MG63 (cell line): Measurements from ENCODE around the gene PRAC2. TPM values are rescaled to one million over a fixed set of nuclear protein-coding genes. Genes with fewer than 3 reads are reported as not detected.
"Not testable (repeated sequence)": the region's sequence is repeated elsewhere in the genome, so short reads cannot be mapped to it uniquely, and the experiment has no call there.

ENCODE experiments used
- DNase-seq: peaks from one replicate; pipeline ENCODE4 v3.0.0-alpha.2; 2020
- H3K27me3 ChIP-seq: fragments of 250-450 bp; sonication (Bioruptor Pico); 2 replicates; pipeline ENCODE4 v1.5.1; 2020; ENCODE audit warnings: mild to moderate bottlenecking, moderate library complexity
- H3K36me3 ChIP-seq: fragments of 250-450 bp; sonication (Bioruptor Pico); 2 replicates; pipeline ENCODE4 v1.5.1; 2020; ENCODE audit warnings: mild to moderate bottlenecking, moderate library complexity
- H3K4me3 ChIP-seq: fragments of 250-450 bp; sonication (Bioruptor Pico); 2 replicates; pipeline ENCODE4 v1.5.1; 2020; ENCODE audit warnings: mild to moderate bottlenecking, moderate library complexity
- H3K9me3 ChIP-seq: fragments of 250-450 bp; sonication (Bioruptor Pico); 2 replicates; pipeline ENCODE4 v1.5.1; 2020; ENCODE audit warnings: mild to moderate bottlenecking, moderate library complexity
- total RNA-seq: library from RNA; depleted of rRNA; stranded (reverse); fragments of >200 nt; shearing (Covaris generic); gene quantifications from 2 replicates; pipeline ENCODE4 v1.2.3, GENCODE V29; 2014; ENCODE audit warnings: low replicate concordance; rRNA removed

The PRAC2 gene
- total RNA-seq = 5.0 TPM in 1 of 2 replicates, not detected in the other

DNA sequence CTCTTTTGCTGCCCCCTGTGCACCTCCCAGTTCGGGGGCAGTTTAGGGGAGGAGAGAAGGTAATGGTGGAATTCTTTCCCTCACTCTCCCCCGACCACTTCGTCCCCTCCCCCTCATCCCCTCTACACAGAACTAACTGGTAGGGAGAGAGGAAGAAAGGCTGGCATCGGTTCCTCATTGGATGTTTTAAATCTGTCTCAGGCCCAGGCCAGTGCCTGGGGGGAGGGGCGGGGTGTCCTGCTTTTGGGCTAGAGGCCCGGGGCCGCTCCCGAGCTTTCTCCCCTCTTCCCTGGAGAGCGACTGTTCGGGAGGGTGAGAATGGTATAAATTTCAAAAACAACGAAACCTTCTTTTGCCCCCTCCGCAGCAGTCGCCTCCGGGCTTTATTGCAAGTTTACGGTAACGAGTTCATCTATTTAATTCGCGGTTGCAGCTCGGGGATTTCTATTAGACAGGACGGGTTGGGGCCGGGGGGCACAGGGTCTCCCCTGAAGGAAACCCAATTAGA, at the start of gene PRAC2:
Gene PRAC2 (plus strand): TSS at position 271 of the 508 bp plus-strand sequence. CDS start 1,226 bp downstream, outside the sequence.
- DNase-seq = peak; percentile 84
- Histone ChIP-seq H3K36me3 (no peaks in the 10 kb centered on the region; the same call in 1 of the 2 replicates), H3K4me3 (peak within 1 kb of the TSS; percentile 60), H3K27me3 (no peaks in the 10 kb centered on the region), H3K9me3 (no peaks in the 10 kb centered on the region)

DNA sequence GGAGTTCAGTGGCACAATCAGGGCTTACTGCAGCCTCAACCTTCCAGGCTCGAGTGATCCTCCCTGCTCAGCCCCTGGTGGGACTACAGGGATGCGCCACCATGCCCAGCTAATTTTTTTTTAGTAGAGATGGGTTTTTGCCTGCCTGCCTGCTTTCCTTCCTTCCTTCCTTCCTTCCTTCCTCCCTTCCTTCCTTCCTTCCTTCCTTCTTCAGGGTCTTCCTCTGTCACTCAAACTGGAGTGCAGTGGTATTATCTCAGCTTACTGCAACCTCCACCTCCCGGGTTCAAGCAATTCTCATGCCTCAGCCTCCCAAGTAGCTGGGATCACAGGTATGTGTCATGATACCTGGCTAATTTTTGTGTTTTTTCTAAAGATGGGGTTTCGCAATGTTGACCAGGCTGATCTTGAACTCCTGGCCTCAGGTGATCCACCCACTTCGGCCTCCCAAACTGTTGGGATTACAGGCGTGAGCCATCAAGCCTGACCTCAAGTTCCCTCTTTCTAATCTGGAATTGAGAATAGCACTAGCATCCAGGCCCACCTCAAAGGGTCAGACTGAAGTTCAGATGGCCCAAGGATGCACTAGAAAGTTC, 45.9 kb upstream of the PRAC2 start:
- Histone ChIP-seq H3K27me3 (no peaks in the 10 kb centered on the region), H3K4me3 (no peak overlapping the region), H3K9me3 (no peaks in the 10 kb centered on the region), H3K36me3 (no peaks in the 10 kb centered on the region)
- DNase-seq = no peak

- no peaks in the 10 kb centered on the region for H3K9me3 ChIP-seq
- peak overlapping the region; percentile 14; the same call in 1 of the 2 replicates for H3K4me3 ChIP-seq
- peak; percentile 76 for DNase-seq
- no peaks in the 10 kb centered on the region for H3K27me3 ChIP-seq
- no peaks in the 10 kb centered on the region for H3K36me3 ChIP-seq
Measured at GRCh38 chr17:48678141-48678971, 44.6 kb upstream of the PRAC2 start.

DNA sequence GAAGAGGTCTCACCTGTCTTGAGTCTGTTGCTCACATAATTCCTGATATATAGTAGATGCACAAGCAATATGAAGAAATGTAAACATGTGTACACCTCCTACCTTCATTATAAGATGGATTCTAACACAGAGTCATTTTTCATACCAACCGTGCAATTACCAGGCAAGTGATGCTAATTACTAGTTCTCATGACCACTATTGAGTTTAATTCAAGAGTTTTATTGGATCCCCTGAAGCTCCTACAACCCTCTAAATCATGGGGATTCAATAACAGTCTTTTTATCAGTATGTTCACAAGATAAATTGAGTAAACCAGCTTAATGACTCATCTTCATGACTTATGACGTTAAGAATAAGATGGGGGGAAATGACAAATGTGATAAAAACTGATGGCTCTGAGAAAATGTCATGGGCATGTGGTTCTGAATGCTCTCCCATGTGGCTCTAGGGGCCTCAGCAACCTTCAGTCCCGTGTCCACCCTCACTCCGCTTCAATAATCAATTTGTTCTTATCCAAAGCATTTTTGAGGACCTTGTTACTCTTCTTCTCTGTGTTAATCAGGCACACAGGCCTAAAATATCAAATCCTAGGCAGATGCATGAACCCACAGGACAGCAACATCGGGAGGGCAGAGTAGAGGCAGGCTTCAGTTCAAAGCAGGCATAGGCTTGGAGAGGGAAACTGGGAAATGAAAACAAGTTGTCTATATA, 43.4 kb upstream of the PRAC2 start:
- DNase-seq = no peak
- Histone ChIP-seq H3K36me3 (no peaks in the 10 kb centered on the region), H3K27me3 (no peaks in the 10 kb centered on the region), H3K9me3 (no peaks in the 10 kb centered on the region), H3K4me3 (no peak overlapping the region)

- Histone ChIP-seq H3K36me3 (no peaks in the 10 kb centered on the region), H3K9me3 (no peaks in the 10 kb centered on the region), H3K27me3 (no peaks in the 10 kb centered on the region), H3K4me3 (no peak overlapping the region)
- DNase-seq = no peak
Measured at GRCh38 chr17:48681609-48682008, 41.4 kb upstream of the PRAC2 start.

- H3K4me3 ChIP-seq = no peak overlapping the region
- H3K36me3 ChIP-seq = no peaks in the 10 kb centered on the region
- no peaks in the 10 kb centered on the region; the same call in 1 of the 2 replicates for H3K9me3 ChIP-seq
- no peaks in the 10 kb centered on the region for H3K27me3 ChIP-seq
- DNase-seq = no peak
Measured at GRCh38 chr17:48690655-48691054, 32.3 kb upstream of the PRAC2 start.

GRCh38 chr17:48692049-48692448, 30.9 kb upstream of the PRAC2 start:
- Histone ChIP-seq H3K9me3 (no peaks in the 10 kb centered on the region; the same call in 1 of the 2 replicates), H3K4me3 (no peak overlapping the region), H3K36me3 (no peaks in the 10 kb centered on the region), H3K27me3 (no peaks in the 10 kb centered on the region)
- no peak for DNase-seq

GRCh38 chr17:48693178-48693577, 29.8 kb upstream of the PRAC2 start:
- H3K27me3 ChIP-seq = no peaks in the 10 kb centered on the region
- H3K4me3 ChIP-seq = no peak overlapping the region
- H3K36me3 ChIP-seq = no peaks in the 10 kb centered on the region
- DNase-seq = no peak
- H3K9me3 ChIP-seq = no peaks in the 10 kb centered on the region; the same call in 1 of the 2 replicates

DNA sequence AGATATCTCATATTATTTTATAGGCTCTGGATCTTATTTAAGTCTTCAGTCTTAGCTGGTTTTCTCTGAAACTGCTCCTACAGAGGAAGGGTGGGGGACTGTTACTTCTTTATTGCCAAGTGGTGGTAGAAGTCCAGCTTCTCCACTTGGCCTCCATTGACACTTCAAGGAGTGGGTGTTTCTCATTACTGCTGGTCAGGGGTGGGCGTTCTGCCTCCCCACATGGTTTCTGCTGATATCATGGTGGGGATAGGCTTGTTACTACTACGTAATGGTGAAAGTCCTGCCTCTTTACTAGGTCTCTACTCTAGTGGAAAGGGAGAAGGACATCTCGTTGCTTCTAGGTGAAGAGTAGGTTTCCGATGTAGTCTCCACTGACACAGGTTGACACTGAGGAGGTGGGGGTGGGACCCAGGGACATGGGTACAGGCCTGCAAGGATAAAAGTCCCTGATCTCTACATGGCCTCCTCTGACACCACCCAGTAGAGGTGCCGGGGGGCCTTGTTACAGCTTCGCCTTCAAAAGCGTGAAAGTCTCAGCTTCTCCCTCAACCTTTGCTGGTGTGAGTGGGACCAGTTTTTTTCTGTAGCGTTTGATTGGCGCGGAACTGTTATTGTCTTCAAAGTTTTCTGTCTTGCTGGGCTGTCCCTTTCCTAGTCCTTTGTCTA, 21.0 kb upstream of the PRAC2 start:
- H3K9me3 ChIP-seq = no peaks in the 10 kb centered on the region
- no peaks in the 10 kb centered on the region; the same call in 1 of the 2 replicates for H3K27me3 ChIP-seq
- DNase-seq = no peak
- H3K36me3 ChIP-seq = no peaks in the 10 kb centered on the region
- H3K4me3 ChIP-seq = no peak overlapping the region

GRCh38 chr17:48704361-48705248, 18.4 kb upstream of the PRAC2 start:
- Histone ChIP-seq H3K4me3 (no peak overlapping the region), H3K36me3 (no peaks in the 10 kb centered on the region), H3K27me3 (no peaks in the 10 kb centered on the region; the same call in 1 of the 2 replicates), H3K9me3 (no peaks in the 10 kb centered on the region)
- DNase-seq = no peak

DNA sequence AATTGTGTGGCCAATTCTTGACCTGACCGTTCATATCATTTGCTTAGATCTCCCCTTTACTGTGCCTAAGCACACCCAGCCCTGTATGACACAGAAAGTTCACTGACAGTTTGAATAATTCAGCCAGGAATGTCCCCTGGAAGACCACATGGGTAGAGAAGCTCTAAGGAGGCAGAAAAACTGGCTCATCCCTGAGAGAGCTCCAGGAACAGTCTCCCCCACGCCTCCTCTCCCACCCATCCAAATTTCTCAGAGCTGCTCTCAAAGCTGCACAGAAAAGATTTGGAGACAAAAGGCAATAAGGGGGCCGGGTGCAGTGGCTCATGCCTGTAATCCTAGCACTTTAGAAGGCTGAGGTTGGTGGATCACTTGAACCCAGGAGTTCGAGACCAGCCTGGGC, 11.9 kb upstream of the PRAC2 start:
- DNase-seq = no peak
- H3K27me3 ChIP-seq = no peaks in the 10 kb centered on the region

DNA sequence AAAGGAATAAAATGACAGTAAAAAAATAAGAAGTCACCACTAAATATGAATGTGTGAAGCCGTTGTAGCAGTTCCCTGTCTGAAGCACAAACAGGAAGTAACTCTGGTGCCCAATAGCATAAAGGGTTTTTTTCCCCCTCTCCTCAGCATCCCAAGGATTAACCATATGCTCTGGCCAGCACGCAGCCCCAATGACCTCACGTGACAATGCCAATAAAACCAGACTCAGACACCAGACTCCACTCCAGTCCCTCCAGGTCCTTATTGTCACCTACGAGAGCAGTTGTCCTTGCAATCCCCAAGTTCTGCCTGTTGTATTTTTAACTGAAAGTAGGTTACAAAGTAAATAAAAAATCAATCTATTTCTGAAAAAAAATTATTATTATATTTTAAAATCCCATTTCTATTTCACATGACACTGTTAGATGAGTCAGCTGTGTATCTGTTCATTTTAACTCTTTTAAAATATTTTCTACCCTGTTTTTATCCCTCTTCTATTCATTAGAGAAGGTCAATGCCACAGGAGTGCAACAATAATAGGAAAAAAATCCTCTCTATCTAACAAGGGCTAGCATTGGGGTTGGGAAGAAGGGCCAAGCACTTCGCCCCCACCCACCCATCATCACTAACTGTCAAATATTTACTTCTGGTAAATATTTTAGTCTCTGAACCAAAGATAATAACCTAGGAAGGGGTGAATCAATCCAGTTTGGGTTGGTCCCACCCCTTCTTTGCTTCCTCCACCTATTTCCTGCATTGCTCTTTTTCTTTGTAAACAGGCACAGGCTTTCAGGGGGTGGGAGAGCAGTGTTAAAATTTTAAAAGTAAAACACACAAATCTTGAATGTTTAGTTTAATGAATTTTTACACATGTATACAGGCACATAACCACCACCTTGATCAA, 7.2 kb upstream of the PRAC2 start:
- peak; percentile 33 for DNase-seq
- no peaks in the 10 kb centered on the region for H3K27me3 ChIP-seq

More for the DNA sequence above, 11.9 kb upstream of the PRAC2 start:
- Histone ChIP-seq H3K36me3 (no peaks in the 10 kb centered on the region), H3K4me3 (no peak overlapping the region), H3K9me3 (no peaks in the 10 kb centered on the region)

GRCh38 chr17:48716549-48716948, 6.4 kb upstream of the PRAC2 start:
- not testable (repeated sequence) for H3K36me3 ChIP-seq, H3K9me3 ChIP-seq, H3K4me3 ChIP-seq, DNase-seq, H3K27me3 ChIP-seq

More for the DNA sequence above, 7.2 kb upstream of the PRAC2 start:
- no peaks in the 10 kb centered on the region for H3K9me3 ChIP-seq
- no peak overlapping the region for H3K4me3 ChIP-seq
- no peaks in the 10 kb centered on the region for H3K36me3 ChIP-seq

GRCh38 chr17:48717367-48718226, 5.4 kb upstream of the PRAC2 start:
- Histone ChIP-seq H3K4me3 (peak overlapping the region; percentile 54), H3K36me3 (no peaks in the 10 kb centered on the region), H3K9me3 (no peaks in the 10 kb centered on the region), H3K27me3 (no peaks in the 10 kb centered on the region)
- DNase-seq = no peak
